H1 (cell line): ENCODE results near the gene TIAM2. TPM values are rescaled to one million over a fixed set of nuclear protein-coding genes. Genes with fewer than 3 reads are reported as not detected.

Experiments
- ASH2L ChIP-seq: fragments of 200-600, 300-600 bp; sonication (generic); IDR thresholded peaks from one replicate; pipeline ENCODE4 v1.7.1; 2017; ENCODE audit warnings: low read length
- BACH1 ChIP-seq: IDR thresholded peaks from 2 replicates; pipeline ENCODE4 v1.6.1; 2012; ENCODE audit warnings: low read length, improper control_type of control experiment
- BRCA1 ChIP-seq: IDR thresholded peaks from 2 replicates; pipeline ENCODE4 v1.6.1; 2012; ENCODE audit warnings: low read depth, low read length, improper control_type of control experiment
- JUND ChIP-seq: IDR thresholded peaks from 2 replicates; pipeline ENCODE4 v1.6.1; 2011; ENCODE audit warnings: mild to moderate bottlenecking, improper control_type of control experiment, low read length
- polyA plus RNA-seq, 7 experiments: library from polyadenylated mRNA; depleted of rRNA in 3 of 7; stranded (reverse) in 5 of 7; unstranded in 2 of 7; fragments of >200 nt in 5 of 7; fragments of 200-250 nt in 2 of 7; gene quantifications; 1 replicate in 5 of 7; 2 replicates in 1 of 7; 4 replicates in 1 of 7; pipeline versions ENCODE4 v1.2.1 to v1.2.3, GENCODE V29; 2011 to 2013; ENCODE audit warnings: missing spikeins in 2 of 7, mixed read lengths in 2 of 7
- total RNA-seq: library from RNA; stranded (reverse); fragmentation: NEBNext Ultra II Directional; extraction: Animal tissue kit (Norgen Biotek cat#: 25700); gene quantifications from 2 replicates; pipeline ENCODE4 v1.2.1, GENCODE V29; 2021
- TF ChIP-seq, protein P1 (sequence below), 3 experiments: IDR thresholded peaks; 1 replicate in 2 of 3; 2 replicates in 1 of 3; pipeline versions ENCODE4 v1.5.1 to v1.6.1; 2011; ENCODE audit warnings: low read length in 3 of 3, mild to moderate bottlenecking in 3 of 3, inconsistent platforms in 2 of 3, low read depth in 1 of 3, moderate library complexity in 1 of 3; ENCODE audit not compliant: insufficient read depth in 1 of 3; ENCODE audit errors: control extremely low read depth in 1 of 3

The TIAM2 gene
- total and polyA plus RNA-seq, 2 of the 8 experiments (the other 6 are each of a cell fraction or from before 2014, with no cell fraction given), result 7.4 to 23.9 TPM

DNA sequence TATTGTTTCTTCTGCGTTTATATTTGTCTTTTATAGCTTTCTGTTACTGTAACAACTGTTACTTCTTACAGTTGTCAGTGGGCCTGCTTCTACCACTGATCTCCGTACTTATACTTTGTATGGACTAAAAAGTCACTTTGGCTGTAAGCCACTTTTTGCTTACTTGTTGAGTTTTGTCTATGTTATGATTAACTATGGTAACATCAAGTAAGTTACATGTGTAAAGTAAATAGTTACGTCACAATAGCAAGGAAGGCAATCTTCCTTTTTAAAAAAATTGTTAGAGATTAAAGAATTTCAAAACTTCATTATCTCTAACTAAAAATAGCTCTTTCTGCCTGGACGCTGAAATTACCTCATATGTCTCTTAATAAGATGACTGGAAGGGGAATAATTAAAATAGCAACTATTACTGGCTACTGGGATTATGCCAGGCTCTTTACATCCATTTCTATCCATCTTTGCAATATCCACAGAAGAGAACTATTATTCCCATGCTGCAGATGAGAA lies 308.3 kb downstream of the TIAM2 start (continued):
- TF ChIP-seq JUND (no peak), ASH2L (no peak), BACH1 (no peak), BRCA1 (no peak)
- TF ChIP-seq, protein P1, sequence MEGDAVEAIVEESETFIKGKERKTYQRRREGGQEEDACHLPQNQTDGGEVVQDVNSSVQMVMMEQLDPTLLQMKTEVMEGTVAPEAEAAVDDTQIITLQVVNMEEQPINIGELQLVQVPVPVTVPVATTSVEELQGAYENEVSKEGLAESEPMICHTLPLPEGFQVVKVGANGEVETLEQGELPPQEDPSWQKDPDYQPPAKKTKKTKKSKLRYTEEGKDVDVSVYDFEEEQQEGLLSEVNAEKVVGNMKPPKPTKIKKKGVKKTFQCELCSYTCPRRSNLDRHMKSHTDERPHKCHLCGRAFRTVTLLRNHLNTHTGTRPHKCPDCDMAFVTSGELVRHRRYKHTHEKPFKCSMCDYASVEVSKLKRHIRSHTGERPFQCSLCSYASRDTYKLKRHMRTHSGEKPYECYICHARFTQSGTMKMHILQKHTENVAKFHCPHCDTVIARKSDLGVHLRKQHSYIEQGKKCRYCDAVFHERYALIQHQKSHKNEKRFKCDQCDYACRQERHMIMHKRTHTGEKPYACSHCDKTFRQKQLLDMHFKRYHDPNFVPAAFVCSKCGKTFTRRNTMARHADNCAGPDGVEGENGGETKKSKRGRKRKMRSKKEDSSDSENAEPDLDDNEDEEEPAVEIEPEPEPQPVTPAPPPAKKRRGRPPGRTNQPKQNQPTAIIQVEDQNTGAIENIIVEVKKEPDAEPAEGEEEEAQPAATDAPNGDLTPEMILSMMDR (IDR thresholded peaks at IDR 0.05; ENCODE audit: control extremely low read depth in 1 of 3, insufficient read depth in 1 of 3, low read depth in 1 of 3, low read length in 3 of 3), result no peak
